Measurements from ENCODE around the gene TMEM254. TPM values are rescaled to one million over a fixed set of nuclear protein-coding genes. Genes with fewer than 3 reads are reported as not detected.
"Not testable (repeated sequence)": the region's sequence is repeated elsewhere in the genome, so short reads cannot be mapped to it uniquely, and the experiment has no call there.

The TMEM254 gene
- polyA plus RNA-seq, 12 donors = 13.9 to 62.9 (median 20.1) TPM; not detected in 1

- peak; percentile 45 for DNase-seq
Measured at GRCh38 chr10:80070057-80070456, 8.4 kb upstream of the TMEM254 start.

- no peak for DNase-seq
Measured at GRCh38 chr10:80072584-80072983, 5.9 kb upstream of the TMEM254 start.

DNA sequence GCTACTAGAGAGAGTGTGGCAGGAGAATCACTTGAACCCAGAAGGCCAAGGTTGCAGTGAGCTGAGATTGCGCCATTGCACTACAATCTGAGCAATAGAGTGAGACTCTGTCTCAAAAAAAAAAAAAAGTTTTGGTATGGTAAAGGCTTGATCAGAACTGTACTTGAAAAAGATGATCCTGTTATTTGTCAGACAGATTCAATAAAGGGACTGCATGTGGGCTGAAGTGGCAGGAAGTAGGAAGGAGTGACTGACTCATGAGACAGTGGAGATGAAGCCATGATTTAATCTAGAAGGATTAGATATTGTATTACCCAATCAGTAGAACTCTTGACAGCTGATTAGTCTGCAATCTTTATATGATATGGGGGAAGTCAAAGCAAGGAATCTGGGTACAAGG, 2.7 kb upstream of the TMEM254 start:
- DNase-seq = no peak

- DNase-seq = no peak
Measured at GRCh38 chr10:80077869-80078447, 507 bp upstream of the TMEM254 start.

GRCh38 chr10:80079312-80079719, 851 bp downstream of the TMEM254 start:
- no peak for DNase-seq

DNA sequence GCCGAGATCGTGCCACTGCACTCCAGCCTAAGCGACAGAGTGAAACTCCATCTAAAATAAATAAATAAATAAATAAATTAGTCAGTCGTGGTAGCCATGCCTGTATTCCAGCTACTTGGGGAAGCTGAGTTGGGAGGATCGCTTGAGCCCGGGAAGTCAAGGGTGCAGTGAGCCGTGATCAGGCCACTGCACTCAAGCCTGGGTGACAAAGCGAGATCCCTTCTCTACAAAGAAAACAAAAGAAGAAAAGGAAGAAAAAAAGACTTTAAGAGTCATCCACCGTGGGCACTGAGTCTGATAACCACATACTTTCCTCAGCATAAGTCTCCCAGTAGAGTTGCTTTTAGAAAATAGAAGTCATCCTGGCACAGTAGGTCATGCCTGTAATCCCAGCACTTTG, 2.6 kb downstream of the TMEM254 start:
- DNase-seq = no peak

- DNase-seq = no peak
Measured at GRCh38 chr10:80081801-80082750, 3.6 kb downstream of the TMEM254 start.

DNA sequence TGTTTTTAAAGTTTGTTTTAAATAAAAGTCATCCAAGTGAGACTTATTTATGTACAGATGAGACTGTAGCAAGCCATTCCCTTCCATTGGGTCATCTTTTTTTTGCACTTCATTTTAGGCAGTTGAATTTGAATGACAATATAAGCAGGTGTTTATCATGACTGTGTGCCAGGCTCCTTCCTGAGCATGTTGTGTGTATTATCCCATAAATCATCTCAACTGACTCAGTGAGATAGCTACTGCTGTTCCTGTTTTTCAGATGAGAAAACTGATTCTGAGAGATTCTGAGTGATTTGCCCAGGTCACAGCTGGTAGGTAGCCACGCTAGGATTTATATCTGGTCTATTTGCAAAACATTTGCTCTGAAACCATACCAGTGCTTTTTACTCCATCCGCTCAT, 11.7 kb downstream of the TMEM254 start:
- DNase-seq = no peak

- DNase-seq = no peak
Measured at GRCh38 chr10:80094231-80094630, 15.8 kb downstream of the TMEM254 start.

- not testable (repeated sequence) for DNase-seq
Measured at GRCh38 chr10:80098272-80098671, 19.8 kb downstream of the TMEM254 start.

DNA sequence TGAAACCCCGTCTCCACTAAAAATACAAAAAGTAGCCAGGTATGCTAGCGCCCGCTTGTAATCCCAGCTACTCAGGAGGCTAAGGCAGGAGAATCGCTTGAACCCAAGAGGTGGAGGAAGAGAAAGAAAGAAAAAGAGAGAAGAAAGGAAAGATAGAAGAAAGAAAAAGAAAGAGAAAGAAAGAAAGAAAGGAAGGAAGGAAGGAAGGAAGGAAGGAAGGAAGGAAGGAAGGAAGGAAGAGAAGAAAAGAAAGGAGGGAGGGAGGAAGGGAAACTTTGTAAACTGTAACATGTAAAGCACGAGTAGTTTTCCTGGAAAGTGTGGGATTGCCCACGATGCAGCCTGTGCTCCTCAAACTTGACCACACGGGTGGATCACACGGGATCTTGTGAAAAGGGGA, 20.8 kb downstream of the TMEM254 start:
- DNase-seq = not testable (repeated sequence)

- DNase-seq = no peak
Measured at GRCh38 chr10:80100116-80100515, 21.7 kb downstream of the TMEM254 start.

DNA sequence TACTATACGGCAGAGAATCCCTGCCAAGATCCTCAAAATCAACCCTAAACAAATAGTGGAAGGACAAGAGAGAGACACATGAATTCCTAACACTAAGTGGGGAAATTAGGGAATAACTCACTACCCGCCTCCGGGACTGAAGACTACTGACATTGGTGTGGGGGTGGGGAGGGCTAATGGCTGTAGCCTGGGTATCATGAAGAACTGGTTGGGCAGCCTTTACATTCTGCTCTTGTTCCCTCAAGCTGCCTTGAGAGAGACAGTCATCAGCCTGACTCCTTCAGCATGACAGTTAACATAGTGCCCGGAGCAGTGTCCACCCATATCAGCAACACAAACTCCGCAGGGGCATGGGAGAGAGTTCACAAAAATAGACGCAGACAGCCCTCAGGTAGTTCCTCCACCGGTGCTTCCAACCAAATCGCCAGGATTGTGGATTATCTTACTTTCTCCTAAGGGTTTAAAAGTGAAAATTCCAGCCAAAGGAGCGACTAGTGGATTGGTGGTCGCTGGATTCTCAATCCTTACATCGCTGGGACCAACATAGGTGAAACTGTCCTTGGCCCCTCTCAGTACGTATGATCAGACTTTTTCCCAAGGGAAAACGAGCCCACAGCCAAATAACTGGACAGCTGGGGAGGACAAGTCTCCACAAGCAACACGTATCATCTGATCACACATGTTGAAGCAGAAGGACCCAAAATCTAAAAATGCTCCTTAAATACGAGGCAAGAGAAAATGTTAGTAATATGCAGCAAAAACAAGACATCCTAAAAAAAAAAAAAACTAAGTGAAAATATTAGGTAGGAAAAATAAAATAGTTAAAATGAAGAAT, 22.6 kb downstream of the TMEM254 start:
- DNase-seq = no peak

DNA sequence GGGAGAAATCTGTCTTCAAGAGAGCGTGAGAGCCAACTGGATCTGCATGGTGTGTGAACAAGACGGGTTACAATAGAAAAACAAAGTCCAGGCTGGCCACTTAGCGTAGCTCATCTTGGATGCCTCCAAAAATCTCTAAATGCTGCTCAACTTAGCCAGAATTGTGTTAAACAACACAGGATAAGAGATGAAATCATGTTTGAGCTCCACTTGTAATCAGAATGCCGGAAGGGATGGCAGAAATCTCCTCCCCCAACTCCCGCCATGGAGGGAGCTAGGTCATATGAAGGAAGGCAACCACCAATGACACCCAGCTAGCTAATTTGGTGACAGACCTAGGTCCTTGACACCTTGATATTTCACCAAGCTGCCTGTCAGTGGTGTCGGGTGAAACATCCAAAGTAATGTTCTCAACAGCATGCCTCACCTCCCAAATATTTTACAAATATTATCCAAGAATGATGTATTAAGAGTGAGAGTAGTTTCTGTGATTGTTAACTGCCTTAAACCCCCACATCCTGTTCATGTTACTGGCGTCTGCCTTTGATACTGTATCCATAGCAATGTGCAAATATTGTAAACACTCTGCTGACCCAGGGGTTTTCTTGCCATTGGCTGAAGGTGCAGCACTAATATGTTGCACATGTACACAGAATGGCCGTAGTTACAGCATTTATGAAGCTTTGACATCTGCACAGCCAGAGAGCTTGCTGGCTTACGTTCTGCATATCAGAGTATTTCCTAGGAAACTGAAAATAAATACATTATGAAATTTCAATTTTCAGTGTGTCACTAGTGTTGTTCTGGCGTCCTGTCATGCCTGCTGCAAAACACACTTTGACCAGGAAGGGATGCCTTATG, 25.8 kb downstream of the TMEM254 start:
- peak; percentile 93 for DNase-seq

- DNase-seq = no peak
Measured at GRCh38 chr10:80108576-80109239, 30.2 kb downstream of the TMEM254 start.

- DNase-seq = no peak
Measured at GRCh38 chr10:80110986-80111385, 32.5 kb downstream of the TMEM254 start.

GRCh38 chr10:80118669-80119068, 40.2 kb downstream of the TMEM254 start:
- DNase-seq = no peak

DNA sequence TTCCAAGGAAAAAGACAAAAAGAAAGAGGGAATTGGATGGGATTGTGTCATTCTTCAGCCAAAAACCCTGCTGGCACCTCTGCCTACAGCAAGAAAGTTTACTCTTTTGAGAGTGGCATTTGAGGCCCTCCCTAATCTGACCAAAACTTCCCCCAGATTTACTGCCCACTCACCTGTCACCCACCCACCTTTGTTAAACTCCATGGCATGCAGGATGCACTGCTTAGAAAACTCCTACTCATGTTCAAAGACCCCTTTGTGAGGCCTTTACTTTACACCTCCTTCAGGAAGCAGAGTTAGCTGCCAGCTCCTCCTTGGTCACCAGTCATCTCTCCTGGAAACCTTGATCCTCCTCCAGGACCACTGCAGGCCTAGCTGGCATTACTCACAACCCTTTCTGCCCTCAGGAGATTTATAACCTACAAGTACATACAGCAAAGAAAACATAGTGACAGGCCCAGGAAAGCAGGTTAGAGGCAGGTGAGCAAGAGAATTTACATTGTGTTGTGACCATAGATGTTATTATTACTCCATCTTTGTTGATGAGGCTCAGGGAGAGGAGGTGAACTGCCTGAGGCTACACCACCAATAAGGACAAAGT, 43.7 kb downstream of the TMEM254 start:
- no peak for DNase-seq

DNA sequence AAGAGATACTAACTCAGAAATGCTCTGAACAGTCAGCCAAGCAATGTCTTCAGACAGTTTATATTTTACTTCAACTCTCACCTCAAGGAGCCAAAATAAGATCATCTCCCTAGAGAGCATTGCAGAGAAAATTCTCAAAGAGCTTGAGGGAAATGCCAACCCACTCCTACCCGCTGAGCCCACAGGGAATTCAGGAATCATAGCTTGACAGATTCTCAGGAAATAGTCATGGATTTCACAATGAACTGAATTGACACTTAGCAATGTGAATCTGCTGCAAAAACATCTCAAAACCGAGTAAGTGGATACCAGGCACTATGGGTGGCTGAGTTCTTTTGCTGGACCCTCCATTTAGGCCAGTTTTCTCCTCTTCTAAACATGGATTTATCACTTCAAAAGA, 44.3 kb downstream of the TMEM254 start:
- no peak for DNase-seq

DNA sequence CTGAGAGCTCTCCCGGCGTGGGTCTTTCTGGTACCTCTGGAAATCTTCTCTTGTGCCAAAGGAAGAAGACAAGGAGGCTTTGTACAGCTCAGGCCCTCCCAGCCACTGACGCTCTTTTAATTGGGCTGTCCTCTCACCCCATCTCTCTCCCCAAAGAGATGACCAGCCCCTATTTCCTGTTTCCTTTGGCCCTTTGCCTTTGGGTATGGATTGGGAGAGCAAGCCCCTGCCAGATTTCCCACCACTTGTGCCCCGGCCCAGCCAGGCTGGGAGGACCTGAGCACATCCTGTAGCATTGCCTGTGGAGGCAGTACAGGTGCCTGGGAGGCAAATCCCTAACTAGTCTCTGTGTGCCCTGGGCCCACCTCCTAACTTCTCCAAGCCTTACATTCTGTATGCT, 48.4 kb downstream of the TMEM254 start:
- no peak for DNase-seq
